ENCODE measurements around the gene MFSD8.
A peak's percentile ranks its signal among the peaks of the same experiment; 100 is the strongest.
"Not testable (repeated sequence)": the region's sequence is repeated elsewhere in the genome, so short reads cannot be mapped to it uniquely, and the experiment has no call there.

The MFSD8 gene

GRCh38 chr4:127967141-127967775, 2.3 kb upstream of the MFSD8 start:
- TF ChIP-seq CTCF (IDR thresholded peaks at IDR 0.05; ENCODE audit: borderline replicate concordance, insufficient read depth, low read depth, low read length) = no peak
- no peak overlapping the region for H3K4me3 ChIP-seq (ENCODE audit: low read depth, low read length)

- peak overlapping the region; percentile 99 for H3K4me3 ChIP-seq (ENCODE audit: low read depth, low read length)
- TF ChIP-seq CTCF (IDR thresholded peaks at IDR 0.05; ENCODE audit: borderline replicate concordance, insufficient read depth, low read depth, low read length) = no peak
These were observed 816 bp upstream of the MFSD8 start for GRCh38 chr4:127965803-127966175.

- peak overlapping the region; percentile 99 for H3K4me3 ChIP-seq (ENCODE audit: low read depth, low read length)
These were observed 429 bp downstream of the MFSD8 start for GRCh38 chr4:127964426-127965061.

GRCh38 chr4:127963633-127964398, 1.2 kb downstream of the MFSD8 start:
- peak overlapping the region; percentile 99 for H3K4me3 ChIP-seq (ENCODE audit: low read depth, low read length)

GRCh38 chr4:127959794-127960193, 5.2 kb downstream of the MFSD8 start:
- TF ChIP-seq CTCF (IDR thresholded peaks at IDR 0.05; ENCODE audit: borderline replicate concordance, insufficient read depth, low read depth, low read length) = no peak
- H3K4me3 ChIP-seq (ENCODE audit: low read depth, low read length) = no peak overlapping the region

GRCh38 chr4:127957105-127957504, 7.9 kb downstream of the MFSD8 start:
- no peak overlapping the region for H3K4me3 ChIP-seq (ENCODE audit: low read depth, low read length)
- TF ChIP-seq CTCF (IDR thresholded peaks at IDR 0.05; ENCODE audit: borderline replicate concordance, insufficient read depth, low read depth, low read length) = no peak

GRCh38 chr4:127936974-127937373, 28.0 kb downstream of the MFSD8 start:
- H3K4me3 ChIP-seq (ENCODE audit: low read depth, low read length) = no peak overlapping the region
- no peak for TF ChIP-seq CTCF (IDR thresholded peaks at IDR 0.05; ENCODE audit: borderline replicate concordance, insufficient read depth, low read depth, low read length)

GRCh38 chr4:127931836-127932235, 33.1 kb downstream of the MFSD8 start:
- H3K4me3 ChIP-seq (ENCODE audit: low read depth, low read length) = not testable (repeated sequence)

Measured in GM12875 (cell line).